Measurements from ENCODE around the gene MUC4.

DNA sequence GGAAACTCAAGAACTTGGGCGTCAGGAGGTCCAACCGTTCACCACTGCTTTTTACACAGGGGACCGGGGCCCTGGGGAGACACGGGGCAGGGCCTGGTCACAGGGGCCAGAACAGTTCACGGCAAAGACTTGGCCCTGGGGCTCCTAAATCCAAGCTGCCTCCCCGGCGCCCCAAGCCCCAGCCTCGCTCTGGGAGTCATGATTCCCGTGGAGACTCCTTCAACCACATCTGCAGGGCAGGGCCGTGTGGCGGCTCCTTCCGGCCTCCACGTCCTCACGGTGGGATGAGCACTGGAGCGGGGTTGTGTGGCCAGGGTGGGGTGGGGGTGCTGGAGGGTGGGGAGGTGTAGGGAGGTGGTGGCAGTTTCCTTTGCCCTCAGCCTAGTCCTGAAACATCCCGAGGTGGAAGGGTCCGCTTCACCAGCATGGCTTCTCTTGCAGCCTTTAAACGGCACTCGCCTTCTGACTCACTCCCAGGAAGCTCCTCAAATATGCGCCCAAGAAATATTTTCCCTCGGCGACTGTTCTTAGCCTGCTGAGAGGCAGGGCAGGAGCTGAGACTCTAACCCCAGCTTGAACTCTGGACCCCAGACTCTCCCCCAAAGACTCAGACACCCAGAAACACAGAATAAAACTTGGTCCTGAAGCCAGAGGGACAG is 1.8 kb downstream of the MUC4 start:
- TF ChIP-seq POLR2AphosphoS5 (IDR thresholded peaks at IDR 0.05), result no peak
- no peak for TF ChIP-seq EP300 (IDR thresholded peaks at IDR 0.05)

Data from gastroesophageal sphincter (tissue), 2 donors.